Right ventricle myocardium inferior (tissue), 1 donor: ENCODE results near the gene GPR39. TPM values are rescaled to one million over a fixed set of nuclear protein-coding genes. Genes with fewer than 3 reads are reported as not detected.
"Not testable (repeated sequence)": the region's sequence is repeated elsewhere in the genome, so short reads cannot be mapped to it uniquely, and the experiment has no call there.

Source experiments
- ATAC-seq: fragments of 200-7000 bp; cut with Tn5 transposase; one replicate; pipeline ENCODE4 v1.9.1; 2020; ENCODE audit warnings: mild to moderate bottlenecking, moderate library complexity
- DNase-seq: peaks from one replicate; pipeline ENCODE4 v3.0.0; 2021; ENCODE audit errors: missing footprints
- intact Hi-C: fragments of 100-400 bp; cut with DNase I; formaldehyde crosslinking; loops from one replicate; pipeline ENCODE4 v1.11.0; 2022
- long read RNA-seq: library from polyadenylated mRNA; unstranded; transcript quantifications from one replicate; pipeline ENCODE4 v2.0.0, GENCODE V29; 2021
- total RNA-seq: library from RNA; stranded (reverse); fragmentation: NEBNext Ultra II Directional; extraction: Animal tissue kit (Norgen Biotek cat#: 25700); gene quantifications from one replicate; pipeline ENCODE4 v1.2.1, GENCODE V29; 2021
- donor health status: DM: no; HTN: yes; CAD: no; lungs with severe emphysema.

GPR39 gene
- total RNA-seq = not detected
- long read RNA-seq = 0 reads

GRCh38 chr2:132416723-132417395, at the start of gene GPR39:
GPR39 (plus strand) TSS chr2:132416805.
- no peak for DNase-seq
- intact Hi-C loops = no loop called here
- no peak for ATAC-seq

GRCh38 chr2:132368191-132368590, 48.4 kb upstream of the GPR39 start:
- no peak for ATAC-seq
- intact Hi-C loops = no loop called here
- DNase-seq = no peak

GRCh38 chr2:132372276-132372675, 44.3 kb upstream of the GPR39 start:
- ATAC-seq (no peak), DNase-seq (no peak)
- intact Hi-C loops = no loop called here

GRCh38 chr2:132373391-132374135, 43.0 kb upstream of the GPR39 start:
- ATAC-seq = no peak
- DNase-seq = no peak
- intact Hi-C loops = no loop called here

- DNase-seq (no peak), ATAC-seq (no peak)
- intact Hi-C loops = no loop called here
Measured at GRCh38 chr2:132374151-132374550, 42.5 kb upstream of the GPR39 start.

GRCh38 chr2:132374551-132374950, 42.1 kb upstream of the GPR39 start:
- ATAC-seq = no peak
- DNase-seq = no peak
- intact Hi-C loops = no loop called here

GRCh38 chr2:132374961-132375360, 41.6 kb upstream of the GPR39 start:
- ATAC-seq (no peak), DNase-seq (no peak)
- intact Hi-C loops = no loop called here

GRCh38 chr2:132381376-132381775, 35.2 kb upstream of the GPR39 start:
- no peak for ATAC-seq
- intact Hi-C loops = no loop called here
- DNase-seq = no peak

- ATAC-seq (no peak), DNase-seq (no peak)
- intact Hi-C loops = no loop called here
Measured at GRCh38 chr2:132383956-132384355, 32.6 kb upstream of the GPR39 start.

GRCh38 chr2:132384491-132385151, 32.0 kb upstream of the GPR39 start:
- intact Hi-C loops = no loop called here
- DNase-seq (no peak), ATAC-seq (no peak)

GRCh38 chr2:132387126-132387525, 29.5 kb upstream of the GPR39 start:
- intact Hi-C loops = no loop called here
- ATAC-seq = no peak
- DNase-seq = no peak

GRCh38 chr2:132390076-132390475, 26.5 kb upstream of the GPR39 start:
- DNase-seq = no peak
- intact Hi-C loops = no loop called here

GRCh38 chr2:132391378-132391777, 25.2 kb upstream of the GPR39 start:
- ATAC-seq (no peak), DNase-seq (no peak)
- intact Hi-C loops = no loop called here

More at GRCh38 chr2:132390076-132390475, 26.5 kb upstream of the GPR39 start:
- ATAC-seq = no peak

- intact Hi-C loops = no loop called here
- ATAC-seq = no peak
- no peak for DNase-seq
Measured at GRCh38 chr2:132392221-132392620, 24.4 kb upstream of the GPR39 start.

- DNase-seq = no peak
- no peak for ATAC-seq
- intact Hi-C loops = no loop called here
Measured at GRCh38 chr2:132392879-132393278, 23.7 kb upstream of the GPR39 start.

GRCh38 chr2:132397042-132397441, 19.6 kb upstream of the GPR39 start:
- DNase-seq, intact Hi-C loops, ATAC-seq: not testable (repeated sequence)

GRCh38 chr2:132400169-132400900, 16.3 kb upstream of the GPR39 start:
- intact Hi-C loops = no loop called here
- ATAC-seq (no peak), DNase-seq (no peak)

- intact Hi-C loops = no loop called here
- DNase-seq = no peak
- no peak for ATAC-seq
Measured at GRCh38 chr2:132400901-132401240, 15.7 kb upstream of the GPR39 start.

- intact Hi-C loops = no loop called here
- DNase-seq (no peak), ATAC-seq (no peak)
Measured at GRCh38 chr2:132401326-132401725, 15.3 kb upstream of the GPR39 start.
